Brain microvascular endothelial cell (primary cell): Measurements from ENCODE around the gene SRCIN1.
"Not testable (repeated sequence)": the region's sequence is repeated elsewhere in the genome, so short reads cannot be mapped to it uniquely, and the experiment has no call there.

Experiments used
- DNase-seq: peaks from one replicate; pipeline ENCODE4 v3.0.0-alpha.2; 2020
- H3K27ac ChIP-seq: fragments of 250-450 bp; sonication (Bioruptor Pico); 2 replicates; pipeline ENCODE4 v1.5.1; 2020; ENCODE audit warnings: mild to moderate bottlenecking, moderate library complexity
- H3K27me3 ChIP-seq: fragments of 250-450 bp; sonication (Bioruptor Pico); replicated peaks from 2 replicates; pipeline ENCODE4 v1.5.1; 2020; ENCODE audit warnings: mild to moderate bottlenecking
- H3K36me3 ChIP-seq: fragments of 250-450 bp; sonication (Bioruptor Pico); replicated peaks from 2 replicates; pipeline ENCODE4 v1.5.1; 2020; ENCODE audit warnings: mild to moderate bottlenecking
- H3K4me3 ChIP-seq: 2 replicates; pipeline ENCODE4 v1.5.1; 2011; ENCODE audit warnings: low read depth, mild to moderate bottlenecking, control low read depth, low read length, moderate library complexity
- CTCF ChIP-seq: IDR thresholded peaks from 2 replicates; pipeline ENCODE4 v1.5.1; 2011; ENCODE audit warnings: low read depth, mild to moderate bottlenecking, moderate library complexity, low read length, control low read depth, inconsistent platforms; ENCODE audit errors: missing control alignments
- in situ Hi-C: cut with HindIII; loops from 2 replicates; pipeline ENCODE4 v1.10.0; 2017; ENCODE audit warnings: low sequenced_read_pairs, low pct_ligation_motif_present

Gene SRCIN1

DNA sequence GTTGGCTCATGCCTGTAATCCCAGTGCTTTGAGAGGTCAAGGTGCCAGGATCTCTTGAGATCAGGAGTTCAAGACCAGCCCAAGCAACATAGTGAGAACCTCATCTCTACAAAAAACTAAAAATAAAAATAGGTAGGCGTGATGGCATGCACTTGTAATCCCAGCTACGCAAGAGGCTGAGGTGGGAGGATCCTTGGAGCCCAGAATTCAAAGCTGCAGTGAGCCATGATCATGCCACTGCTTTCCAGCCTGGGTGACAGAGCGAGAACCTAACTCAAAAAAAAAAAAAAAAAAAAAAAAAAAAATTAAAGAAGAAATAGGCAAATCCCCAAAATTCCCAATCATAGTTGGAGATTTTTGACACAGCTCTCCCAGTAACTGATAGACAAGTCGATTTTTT, 32.2 kb upstream of the SRCIN1 start:
- no peak for DNase-seq
- no peak overlapping the region for H3K27ac ChIP-seq
- H3K27me3 ChIP-seq = no peaks in the 10 kb centered on the region
- H3K4me3 ChIP-seq = no peak overlapping the region
- TF ChIP-seq CTCF = no peak
- H3K36me3 ChIP-seq = no peaks in the 10 kb centered on the region
- in situ Hi-C loops = no loop called here

GRCh38 chr17:38636054-38636453, 30.3 kb upstream of the SRCIN1 start:
- no peak for DNase-seq
- no peak for TF ChIP-seq CTCF
- Histone ChIP-seq H3K27ac (no peak overlapping the region), H3K4me3 (no peak overlapping the region), H3K27me3 (no peaks in the 10 kb centered on the region), H3K36me3 (no peaks in the 10 kb centered on the region)
- in situ Hi-C loops = no loop called here

- H3K36me3 ChIP-seq = no peaks in the 10 kb centered on the region
- no peak overlapping the region for H3K27ac ChIP-seq
- no peak for DNase-seq
- no peak overlapping the region for H3K4me3 ChIP-seq
- H3K27me3 ChIP-seq = no peaks in the 10 kb centered on the region
- in situ Hi-C loops = no loop called here
- no peak for TF ChIP-seq CTCF
Observed at GRCh38 chr17:38632334-38632733, 26.6 kb upstream of the SRCIN1 start.

DNA sequence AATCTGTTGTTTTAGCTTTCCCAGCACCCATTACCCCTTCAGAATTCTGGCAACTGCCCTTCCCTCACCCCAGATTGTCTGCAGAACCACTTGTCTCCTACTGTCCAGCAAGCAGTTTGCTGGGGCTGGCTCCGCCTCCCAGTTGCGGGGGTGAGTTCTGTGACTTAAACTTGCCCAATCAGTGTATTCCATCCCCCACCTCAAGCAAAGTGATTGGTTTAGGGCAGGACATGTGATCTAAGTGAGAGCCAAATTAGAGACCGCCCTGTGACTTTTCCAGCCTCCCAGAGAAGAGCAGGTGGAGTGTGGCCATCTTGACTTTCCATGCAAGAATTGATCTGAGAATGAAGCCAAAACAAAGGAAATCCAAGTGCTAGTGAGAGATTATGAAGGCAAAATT, 22.7 kb upstream of the SRCIN1 start:
- no peaks in the 10 kb centered on the region for H3K36me3 ChIP-seq
- H3K27me3 ChIP-seq = no peaks in the 10 kb centered on the region
- no peak for DNase-seq
- in situ Hi-C loops = no loop called here
- H3K27ac ChIP-seq = no peak overlapping the region
- TF ChIP-seq CTCF = no peak
- no peak overlapping the region for H3K4me3 ChIP-seq

DNA sequence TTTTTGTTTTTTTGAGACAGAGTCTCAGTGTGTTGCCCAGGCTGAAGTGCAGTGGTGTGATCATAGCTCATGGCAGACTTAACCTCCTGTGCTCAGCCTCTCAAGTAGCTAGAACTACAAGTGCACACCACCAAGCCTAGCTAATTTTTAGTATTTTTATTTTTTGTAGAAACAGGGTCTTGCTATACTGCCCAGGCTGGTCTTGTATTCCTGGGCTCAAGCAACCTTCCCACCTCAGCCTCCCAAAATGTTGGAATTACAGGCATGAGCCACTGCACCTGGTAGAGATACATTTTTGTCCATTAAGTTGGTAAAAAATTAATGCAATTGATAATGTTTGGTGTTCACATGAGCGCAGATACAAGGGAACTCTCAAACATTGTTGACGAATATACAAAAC, 22.2 kb upstream of the SRCIN1 start:
- no peak for TF ChIP-seq CTCF
- H3K27me3 ChIP-seq = no peaks in the 10 kb centered on the region
- H3K27ac ChIP-seq = no peak overlapping the region
- no peak for DNase-seq
- H3K4me3 ChIP-seq = no peak overlapping the region
- no peaks in the 10 kb centered on the region for H3K36me3 ChIP-seq
- in situ Hi-C loops = no loop called here

DNA sequence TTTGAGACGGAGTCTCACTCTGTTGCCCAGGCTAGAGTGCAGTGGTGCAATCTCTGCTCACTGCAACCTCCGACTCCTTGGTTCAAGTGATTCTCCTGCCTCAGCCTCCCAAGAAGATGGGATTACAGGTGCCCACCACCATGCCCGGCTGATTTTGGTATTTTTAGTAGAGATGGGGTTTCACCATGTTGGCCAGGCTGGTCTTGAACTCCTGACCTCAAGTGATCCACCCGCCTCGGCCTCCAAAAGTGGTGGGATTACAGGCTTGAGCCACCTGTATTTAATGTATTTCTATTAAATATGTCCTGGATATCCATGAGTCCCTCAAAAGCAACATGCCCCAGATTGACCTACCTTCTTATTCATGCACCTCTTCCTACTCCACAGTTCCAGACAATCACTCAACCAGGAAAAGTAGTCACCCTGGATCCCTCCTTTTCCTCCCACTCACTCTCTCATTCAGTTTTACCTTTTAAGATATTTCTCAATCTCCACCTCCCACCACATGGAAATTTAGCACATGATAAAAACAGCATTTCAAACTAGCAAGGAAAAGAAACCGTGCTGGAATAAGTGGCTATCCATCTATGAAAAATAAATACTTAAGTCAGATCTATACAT, 21.0 kb upstream of the SRCIN1 start:
- H3K27me3 ChIP-seq, H3K4me3 ChIP-seq, H3K36me3 ChIP-seq, DNase-seq, H3K27ac ChIP-seq, in situ Hi-C loops: not testable (repeated sequence)
